K562 (cell line): ENCODE data around the gene CST1. TPM values are rescaled to one million over a fixed set of nuclear protein-coding genes. Genes with fewer than 3 reads are reported as not detected.
"Not testable (repeated sequence)": the region's sequence is repeated elsewhere in the genome, so short reads cannot be mapped to it uniquely, and the experiment has no call there.

Source experiments
- ATAC-seq: fragments of 200-7000 bp; cut with Tn5 transposase; 3 replicates; pipeline ENCODE4 v1.9.1; 2020; ENCODE audit warnings: moderate library complexity
- BruUV-seq: library from RNA; stranded (reverse); fragments of 400-500 nt; replicated peaks from 2 replicates; lab custom pipeline; 2021; lab: Mats Ljungman, UMichigan
- CTCF ChIA-PET: fragments of 300-600 bp; formaldehyde crosslinking; extraction: SDS; loops from one replicate; lab custom pipeline; 2021; ENCODE audit warnings: low intra/inter-chr PET ratio; lab: Yijun Ruan, JAX
- POLR2A ChIA-PET: fragments of 300-600, 350-650 bp; sonication (Branson Sonifier 250); formaldehyde crosslinking; extraction: SDS; loops from one replicate; lab custom pipeline; 2021; ENCODE audit warnings: antibody characterized with exemption, inconsistent platforms; lab: Yijun Ruan, JAX
- DNase-seq, 4 experiments: peaks; one replicate each; pipeline versions ENCODE4 v3.0.0 to v3.0.0-alpha.2; 2011 to 2018; ENCODE audit warnings: low spot score in 3 of 4, mixed read lengths in 3 of 4; ENCODE audit errors: extremely low read depth in 1 of 4
- FAIRE-seq: peaks from 2 replicates; lab custom pipeline; 2011; peaks lifted over from hg19 to GRCh38; lab: Jason Lieb, UNC
- H2AFZ ChIP-seq: 2 replicates; pipeline ENCODE4 v1.6.0; 2011; ENCODE audit warnings: low read depth, low read length, control low read depth, inconsistent platforms
- H3K27ac ChIP-seq: fragments of 200-600 bp; 3 replicates; pipeline ENCODE4 v1.8.0; 2011; ENCODE audit warnings: low read depth, mild to moderate bottlenecking, control low read depth, inconsistent platforms, low read length, moderate library complexity, mixed read lengths; ENCODE audit errors: extremely low read depth
- H3K27me3 ChIP-seq, 2 experiments: fragments of 300-600 bp in 1 of 2; 2 replicates in 1 of 2; 3 replicates in 1 of 2; pipeline versions ENCODE4 v1.6.0 to v1.8.0; 2011; ENCODE audit warnings: inconsistent platforms in 2 of 2, low read length in 2 of 2, mild to moderate bottlenecking in 1 of 2, mixed read lengths in 1 of 2, moderate library complexity in 1 of 2; ENCODE audit not compliant: control insufficient read depth in 2 of 2, insufficient read depth in 2 of 2
- H3K36me3 ChIP-seq: fragments of 300-600 bp; 3 replicates; pipeline ENCODE4 v1.8.0; 2011; ENCODE audit warnings: mild to moderate bottlenecking, low read length, inconsistent platforms; ENCODE audit not compliant: control insufficient read depth, insufficient read depth
- H3K4me1 ChIP-seq, 2 experiments: fragments of 200-600 bp in 1 of 2; replicated peaks in 1 of 2; 2 replicates in 1 of 2; 3 replicates in 1 of 2; pipeline versions ENCODE4 v1.5.1 to v1.8.0; 2011; ENCODE audit warnings: inconsistent platforms in 2 of 2, low read length in 2 of 2, mild to moderate bottlenecking in 1 of 2, mixed read lengths in 1 of 2, moderate library complexity in 1 of 2; ENCODE audit not compliant: control insufficient read depth in 2 of 2, insufficient read depth in 2 of 2
- H3K4me2 ChIP-seq: 2 replicates; pipeline ENCODE4 v1.6.1; 2011; ENCODE audit warnings: low read length, control low read depth, inconsistent platforms, mixed read lengths; ENCODE audit not compliant: insufficient read depth
- H3K4me3 ChIP-seq: fragments of 200-600 bp; sonication (generic), shearing (Covaris generic); 2 replicates; pipeline ENCODE4 v1.5.1; 2016; ENCODE audit warnings: control low read depth, inconsistent platforms
- H3K79me2 ChIP-seq: fragments of 200-600 bp; 3 replicates; pipeline ENCODE4 v1.8.0; 2011; ENCODE audit warnings: low read length, inconsistent platforms; ENCODE audit not compliant: control insufficient read depth, insufficient read depth
- H3K9ac ChIP-seq, 2 experiments: 2 replicates each; pipeline versions ENCODE4 v1.6.0 to v1.6.1; 2011; ENCODE audit warnings: low read depth in 2 of 2, low read length in 2 of 2, control low read depth in 1 of 2, inconsistent platforms in 1 of 2, mild to moderate bottlenecking in 1 of 2, mixed read lengths in 1 of 2; ENCODE audit not compliant: insufficient read depth in 1 of 2
- H3K9me1 ChIP-seq: one replicate; pipeline ENCODE4 v1.6.0; 2011; ENCODE audit warnings: inconsistent platforms, mild to moderate bottlenecking, low read length, moderate library complexity; ENCODE audit not compliant: control insufficient read depth, insufficient read depth
- H3K9me3 ChIP-seq: replicated peaks from 2 replicates; pipeline ENCODE4 v1.5.1; 2011; ENCODE audit warnings: low read depth, low read length, inconsistent platforms; ENCODE audit not compliant: control insufficient read depth, insufficient read depth
- H4K20me1 ChIP-seq: replicated peaks from 2 replicates; pipeline ENCODE4 v1.6.1; 2011; ENCODE audit warnings: low read length, inconsistent platforms, mixed read lengths; ENCODE audit not compliant: control insufficient read depth, insufficient read depth
- ESRRA ChIP-seq: fragments of 450-650 bp; IDR thresholded peaks from 2 replicates; pipeline ENCODE4 v1.6.1; 2014; ENCODE audit warnings: low read depth, mild to moderate bottlenecking, moderate library complexity, borderline replicate concordance
- MTA3 ChIP-seq: fragments of 450-650 bp; formaldehyde crosslinking; IDR thresholded peaks from 2 replicates; pipeline ENCODE4 v1.6.1; 2017; ENCODE audit warnings: mild to moderate bottlenecking, borderline replicate concordance
- NFRKB ChIP-seq: fragments of 450-650 bp; IDR thresholded peaks from 2 replicates; pipeline ENCODE4 v1.6.1; 2016; ENCODE audit warnings: low read depth
- RAD21 ChIP-seq, 2 experiments: fragments of 250-450 bp in 1 of 2; fragments of 450-650 bp in 1 of 2; sonication (Bioruptor Pico) in 1 of 2; formaldehyde crosslinking in 1 of 2; IDR thresholded peaks in 1 of 2; conservative IDR thresholded peaks in 1 of 2; 2 replicates each; pipeline versions ENCODE4 v1.4.0 to v1.8.0; 2020 to 2022; ENCODE audit warnings: mild to moderate bottlenecking in 2 of 2, moderate library complexity in 1 of 2
- TAF1 ChIP-seq: IDR thresholded peaks from 2 replicates; pipeline ENCODE4 v1.6.1; 2011; ENCODE audit warnings: mild to moderate bottlenecking, low read length, moderate library complexity; ENCODE audit not compliant: insufficient read depth, control insufficient read depth, severe bottlenecking; ENCODE audit errors: extremely low read depth
- TBL1XR1 ChIP-seq, 2 experiments: IDR thresholded peaks; 2 replicates each; pipeline ENCODE4 v1.6.1; 2012; ENCODE audit warnings: improper control_type of control experiment in 2 of 2, low read length in 2 of 2, mild to moderate bottlenecking in 1 of 2
- TEAD1 ChIP-seq, 2 experiments: fragments of 450-650 bp in 1 of 2; sonication (generic) in 1 of 2; formaldehyde crosslinking; IDR thresholded peaks; 2 replicates each; pipeline versions ENCODE4 v1.4.0 to v1.8.0; 2020 to 2022; ENCODE audit warnings: mild to moderate bottlenecking in 2 of 2, missing genetic modification reagents in 1 of 2
- ZNF444 ChIP-seq: fragments of 250-450 bp; sonication (Bioruptor Pico); IDR thresholded peaks from 2 replicates; pipeline ENCODE4 v1.4.0; 2020; ENCODE audit warnings: mild to moderate bottlenecking, moderate library complexity
- WGBS: fragments of 100-300 bp; shearing (Covaris generic); methylation state at CpG from one replicate; pipeline ENCODE4 v1.1.6; 2016; ENCODE audit warnings: low coverage, mixed read lengths; ENCODE audit not compliant: insufficient coverage; ENCODE audit errors: missing lambda C conversion rate; 5-methylcytosine and 5-hydroxymethylcytosine counted together
- in situ Hi-C: fragments of 300-500 bp; cut with MboI; formaldehyde crosslinking; loops from 4 replicates; pipeline ENCODE4 v1.15.0; 2018; ENCODE audit warnings: inconsistent platforms, mixed read lengths
- intact Hi-C: fragments of 100-400 bp; cut with micrococcal nuclease; formaldehyde crosslinking; loops from 2 replicates; pipeline ENCODE4 v1.14.2; 2022
- polyA plus RNA-seq, 8 experiments: library from polyadenylated mRNA; depleted of rRNA in 4 of 8; stranded (reverse) in 5 of 8; unstranded in 3 of 8; fragments of >200 nt; fragmentation: Nextera tagmentation in 2 of 8; fragmentation: Illumina TruSeq in 1 of 8; extraction: Ambion mirVana in 2 of 8; extraction: Trizol in 1 of 8; gene quantifications; 2 replicates each; pipeline versions ENCODE4 v1.2.1 to v1.2.3, GENCODE V29; 2011 to 2014; ENCODE audit warnings: inconsistent platforms in 1 of 8, missing spikeins in 1 of 8
- total RNA-seq, 7 experiments: library from RNA; depleted of rRNA in 6 of 7; stranded (reverse); fragments of >200 nt in 6 of 7; fragmentation: Illumina TruSeq in 2 of 7; extraction: Trizol in 2 of 7; gene quantifications; 2 replicates each; pipeline versions ENCODE4 v1.2.1 to v1.2.3, GENCODE V29; 2011 to 2021; ENCODE audit warnings: low replicate concordance in 1 of 7
- TF ChIP-seq, protein P1 (sequence below): fragments of 250-450 bp; sonication (Bioruptor Pico); IDR thresholded peaks from 2 replicates; pipeline ENCODE4 v1.4.0; 2020; ENCODE audit warnings: mild to moderate bottlenecking, moderate library complexity

Gene CST1
- total and polyA plus RNA-seq, 9 of the 15 experiments (the other 6 are each of a cell fraction or from before 2014, with no cell fraction given): not detected

DNA sequence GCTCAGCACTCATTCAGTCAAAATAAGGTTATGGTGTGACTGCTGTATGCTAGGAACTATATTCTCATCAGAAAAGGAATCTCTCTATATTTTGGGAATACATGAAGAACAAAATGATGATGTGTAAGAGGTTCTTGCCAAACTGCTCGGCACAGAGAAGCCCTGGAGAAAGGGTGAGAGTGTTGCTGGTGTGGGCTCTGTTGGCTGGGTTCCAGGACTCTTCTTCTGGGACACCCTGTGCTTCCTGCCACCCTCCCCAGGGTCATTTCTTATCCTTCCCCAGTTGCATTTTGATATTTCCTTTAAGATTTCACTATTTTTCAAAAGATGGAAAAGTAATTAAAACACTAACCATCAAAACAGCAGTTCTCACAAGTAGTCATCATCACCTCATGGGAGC, 28.8 kb downstream of the CST1 start (continued):
- TF ChIP-seq TAF1 (no peak), RAD21 (CRISPR knock-in tag; conservative IDR thresholded peaks at IDR 0.05 in 1 of 2, IDR thresholded peaks at IDR 0.05 in 1 of 2) (no peak), ZNF444 (CRISPR knock-in tag) (no peak), MTA3 (no peak), NFRKB (no peak), TEAD1 (CRISPR knock-in tag; IDR thresholded peaks at IDR 0.05) (no peak), TBL1XR1 (IDR thresholded peaks at IDR 0.05; ENCODE audit: low read length in 2 of 2) (no peak), ESRRA (no peak)
- TF ChIP-seq, protein P1, sequence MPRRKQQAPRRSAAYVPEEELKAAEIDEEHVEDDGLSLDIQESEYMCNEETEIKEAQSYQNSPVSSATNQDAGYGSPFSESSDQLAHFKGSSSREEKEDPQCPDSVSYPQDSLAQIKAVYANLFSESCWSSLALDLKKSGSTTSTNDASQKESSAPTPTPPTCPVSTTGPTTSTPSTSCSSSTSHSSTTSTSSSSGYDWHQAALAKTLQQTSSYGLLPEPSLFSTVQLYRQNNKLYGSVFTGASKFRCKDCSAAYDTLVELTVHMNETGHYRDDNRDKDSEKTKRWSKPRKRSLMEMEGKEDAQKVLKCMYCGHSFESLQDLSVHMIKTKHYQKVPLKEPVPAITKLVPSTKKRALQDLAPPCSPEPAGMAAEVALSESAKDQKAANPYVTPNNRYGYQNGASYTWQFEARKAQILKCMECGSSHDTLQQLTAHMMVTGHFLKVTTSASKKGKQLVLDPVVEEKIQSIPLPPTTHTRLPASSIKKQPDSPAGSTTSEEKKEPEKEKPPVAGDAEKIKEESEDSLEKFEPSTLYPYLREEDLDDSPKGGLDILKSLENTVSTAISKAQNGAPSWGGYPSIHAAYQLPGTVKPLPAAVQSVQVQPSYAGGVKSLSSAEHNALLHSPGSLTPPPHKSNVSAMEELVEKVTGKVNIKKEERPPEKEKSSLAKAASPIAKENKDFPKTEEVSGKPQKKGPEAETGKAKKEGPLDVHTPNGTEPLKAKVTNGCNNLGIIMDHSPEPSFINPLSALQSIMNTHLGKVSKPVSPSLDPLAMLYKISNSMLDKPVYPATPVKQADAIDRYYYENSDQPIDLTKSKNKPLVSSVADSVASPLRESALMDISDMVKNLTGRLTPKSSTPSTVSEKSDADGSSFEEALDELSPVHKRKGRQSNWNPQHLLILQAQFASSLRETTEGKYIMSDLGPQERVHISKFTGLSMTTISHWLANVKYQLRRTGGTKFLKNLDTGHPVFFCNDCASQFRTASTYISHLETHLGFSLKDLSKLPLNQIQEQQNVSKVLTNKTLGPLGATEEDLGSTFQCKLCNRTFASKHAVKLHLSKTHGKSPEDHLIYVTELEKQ: no peak

DNA sequence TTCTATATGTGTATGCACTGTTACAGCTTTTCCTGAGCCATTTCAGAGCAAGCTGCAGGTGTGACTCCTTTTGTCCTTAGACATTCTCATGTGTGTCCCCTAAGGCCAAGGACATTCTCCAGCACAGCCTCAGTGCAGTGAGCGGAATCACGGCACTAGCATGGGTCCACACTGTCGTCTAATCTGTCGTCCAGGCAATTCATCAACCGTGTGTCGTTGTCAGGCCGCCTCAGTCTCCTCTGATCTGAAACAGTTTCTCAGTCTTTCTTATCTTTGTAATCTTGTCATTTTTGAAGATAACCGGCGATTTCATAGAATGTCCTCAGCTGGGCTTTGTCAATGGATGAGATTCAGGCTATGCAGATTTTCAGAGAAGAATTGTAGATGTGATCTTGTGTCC, 31.4 kb downstream of the CST1 start:
- H3K9ac ChIP-seq, CTCF ChIA-PET, H3K9me3 ChIP-seq, H3K9me1 ChIP-seq, H3K4me2 ChIP-seq, H4K20me1 ChIP-seq, H3K4me1 ChIP-seq, H3K27me3 ChIP-seq, in situ Hi-C loops, BruUV-seq, H2AFZ ChIP-seq, ATAC-seq, FAIRE-seq, DNase-seq, H3K36me3 ChIP-seq, H3K27ac ChIP-seq, intact Hi-C loops, H3K79me2 ChIP-seq, H3K4me3 ChIP-seq: not testable (repeated sequence)
- POLR2A ChIA-PET: interaction anchor here (0.8 kb wide), 1 partner anchor 84 kb away, joined by 5 read pairs; no protein-coding TSS in a partner anchor
- 0% methylated on average over 7 of the region's 9 CpGs for WGBS

DNA sequence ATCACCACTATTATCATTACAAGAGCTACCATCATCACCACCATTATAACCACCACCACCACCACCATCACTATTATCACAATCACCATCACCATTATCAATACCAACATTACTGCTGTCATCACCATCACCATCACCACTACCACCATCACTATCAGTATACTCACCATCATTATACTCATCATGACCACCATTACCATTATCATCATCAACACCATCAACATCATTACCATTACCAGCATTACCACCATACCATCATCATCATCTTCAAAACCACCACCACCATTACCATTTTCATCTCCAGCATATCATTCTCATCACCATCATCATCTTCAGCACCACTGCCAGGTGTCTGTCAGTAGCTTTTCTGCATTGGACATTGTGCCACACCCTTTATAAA, 39.0 kb downstream of the CST1 start:
- H3K9me1 ChIP-seq, intact Hi-C loops, H3K9ac ChIP-seq, H3K4me1 ChIP-seq, H4K20me1 ChIP-seq, H3K27ac ChIP-seq, in situ Hi-C loops, H3K36me3 ChIP-seq, H3K9me3 ChIP-seq, POLR2A ChIA-PET, H3K27me3 ChIP-seq, DNase-seq, CTCF ChIA-PET, FAIRE-seq, ATAC-seq, H3K4me3 ChIP-seq, H2AFZ ChIP-seq, H3K4me2 ChIP-seq, BruUV-seq, H3K79me2 ChIP-seq: not testable (repeated sequence)
